SK-N-MC (cell line): Measurements from ENCODE around the gene CLCN7.

Source experiments
- EZH2 ChIP-seq: fragments of 200-600 bp; sonication (generic); IDR thresholded peaks from one replicate; pipeline ENCODE4 v1.6.1; 2017; ENCODE audit warnings: antibody characterized with exemption
- FOXP2 ChIP-seq: optimal IDR thresholded peaks from 2 replicates; pipeline ENCODE3; 2011; ENCODE audit warnings: mild to moderate bottlenecking, moderate library complexity; ENCODE audit not compliant: insufficient read depth; ENCODE audit errors: extremely low read length, control extremely low read depth
- POLR2AphosphoS5 ChIP-seq: IDR thresholded peaks from 2 replicates; pipeline ENCODE4 v1.6.1; 2012; ENCODE audit warnings: mild to moderate bottlenecking, low read depth, low read length, borderline replicate concordance

DNA sequence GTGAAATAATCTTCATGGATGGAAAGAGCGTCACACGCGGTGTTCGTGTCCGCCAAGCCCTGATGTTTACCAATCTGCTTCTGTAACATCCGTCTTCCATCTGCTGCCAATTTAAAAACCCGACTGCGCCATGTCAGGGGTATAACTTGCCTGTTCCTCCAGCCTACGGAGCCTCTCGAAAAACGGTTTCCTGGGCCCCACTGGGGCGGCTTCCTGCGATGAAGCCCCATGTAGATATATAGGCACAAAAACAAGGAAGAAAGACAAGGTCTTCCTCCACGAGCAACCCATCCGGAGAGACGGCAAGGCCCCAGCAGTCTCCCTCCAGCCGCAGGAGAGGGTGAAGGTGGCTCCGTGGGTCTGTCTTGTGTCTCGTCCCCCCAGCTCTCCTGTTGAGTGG, 13.8 kb upstream of the CLCN7 start, which contains the start of gene PTX4:
- TF ChIP-seq EZH2 (no peak), POLR2AphosphoS5 (no peak), FOXP2 (no peak)
